Endometrium (tissue), 2 donors: ENCODE data around the gene CRTC1.

Experiments
- FAIRE-seq: peaks from 2 replicates; lab custom pipeline; 2012; peaks lifted over from hg19 to GRCh38; lab: Jason Lieb, UNC
- donor health status: control.
- donor health status: control.

Gene CRTC1

DNA sequence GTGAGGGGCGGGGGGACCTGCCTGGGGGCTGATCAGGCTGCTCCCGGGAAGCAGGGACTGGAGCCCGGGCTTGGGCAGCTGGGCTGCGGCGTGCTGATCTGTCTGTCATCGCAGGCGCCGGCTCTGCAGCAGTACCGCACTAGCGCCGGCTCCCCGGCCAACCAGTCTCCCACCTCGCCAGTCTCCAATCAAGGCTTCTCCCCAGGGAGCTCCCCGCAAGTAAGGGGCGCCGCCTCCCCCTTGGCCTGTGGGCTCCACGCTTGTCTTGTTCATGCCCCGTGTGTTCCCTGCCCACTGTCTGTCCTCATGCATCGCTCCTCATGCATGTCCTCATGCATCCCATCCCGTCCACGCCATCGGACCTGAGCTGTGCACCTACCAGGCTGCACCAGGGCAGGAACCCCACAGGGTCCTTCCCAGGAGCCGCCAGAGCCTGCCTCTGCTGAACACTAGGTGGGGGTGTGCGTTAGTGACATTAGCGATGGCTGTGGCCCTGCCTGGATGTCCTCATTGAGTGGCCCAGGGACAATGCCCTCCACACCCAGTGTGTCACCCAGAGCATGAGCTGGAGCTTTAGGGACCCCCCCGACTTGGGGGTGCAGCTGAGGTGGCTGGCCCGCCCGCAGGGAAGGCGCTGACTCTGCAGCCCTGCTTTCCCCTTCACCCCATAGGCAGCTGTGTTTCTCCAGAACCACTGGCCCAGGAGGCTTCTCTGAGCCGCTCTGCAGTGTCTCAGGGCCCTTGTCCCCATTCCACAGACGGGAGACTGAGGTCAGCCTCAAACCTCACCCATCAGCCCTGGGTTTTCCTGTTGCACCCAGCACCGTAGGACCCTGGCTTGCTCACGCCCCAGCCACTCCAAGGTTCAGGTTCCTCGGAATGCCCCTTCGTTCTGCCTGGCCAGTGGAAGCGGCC, 88.1 kb downstream of the CRTC1 start:
- FAIRE-seq: no peak

GRCh38 chr19:18772620-18773587, 89.4 kb downstream of the CRTC1 start:
- no peak for FAIRE-seq

GRCh38 chr19:18773682-18774081, 90.2 kb downstream of the CRTC1 start:
- no peak for FAIRE-seq

DNA sequence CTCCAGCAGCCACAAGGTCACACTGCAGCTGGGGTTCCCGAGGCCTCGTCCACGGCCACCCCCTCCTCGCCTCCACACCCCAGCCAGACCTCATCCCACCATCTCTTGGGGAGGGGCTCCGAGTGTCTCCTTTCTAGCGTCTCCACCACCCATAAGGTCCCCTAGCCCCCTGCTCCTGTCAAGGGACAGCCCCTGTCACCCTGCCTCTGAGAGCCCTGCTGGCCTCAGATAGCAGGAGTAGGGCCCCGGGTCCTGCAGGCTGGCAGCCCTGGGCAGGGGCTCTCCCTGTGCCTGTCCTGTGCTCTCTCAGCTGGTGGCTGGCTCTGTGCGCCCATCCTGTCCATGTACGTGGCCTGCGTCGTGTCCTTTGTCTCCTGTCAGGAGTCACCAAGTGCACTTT, 90.6 kb downstream of the CRTC1 start:
- no peak for FAIRE-seq

DNA sequence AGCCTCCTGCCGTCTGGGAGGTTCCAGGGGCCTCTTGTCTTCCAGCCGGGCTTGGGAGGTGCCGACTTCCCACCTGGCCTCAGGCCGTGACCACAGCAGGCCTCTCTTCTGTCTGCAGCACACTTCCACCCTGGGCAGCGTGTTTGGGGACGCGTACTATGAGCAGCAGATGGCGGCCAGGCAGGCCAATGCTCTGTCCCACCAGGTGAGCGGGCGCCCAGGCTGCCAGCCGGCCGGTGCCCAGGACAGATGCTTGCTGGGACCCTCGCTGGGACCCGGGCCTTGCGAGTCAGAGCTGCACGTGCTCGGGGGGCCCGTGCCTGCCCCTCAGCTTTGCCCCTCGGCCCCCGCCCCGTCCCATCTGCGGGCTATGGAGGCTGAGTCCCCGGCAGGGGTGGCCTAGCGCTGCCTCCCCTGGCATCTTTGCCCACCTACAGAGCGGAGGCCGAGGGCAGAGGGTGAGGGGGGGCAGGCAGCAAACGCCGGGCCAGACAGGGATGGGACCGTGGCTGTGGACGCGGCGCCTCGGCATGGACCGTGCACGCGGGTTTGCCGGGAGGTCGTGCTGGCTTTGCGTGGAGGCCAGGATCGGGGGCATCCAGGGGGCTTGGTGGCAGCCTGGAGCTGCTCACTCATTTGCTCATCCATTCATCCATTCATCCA, 91.4 kb downstream of the CRTC1 start:
- FAIRE-seq: no peak

DNA sequence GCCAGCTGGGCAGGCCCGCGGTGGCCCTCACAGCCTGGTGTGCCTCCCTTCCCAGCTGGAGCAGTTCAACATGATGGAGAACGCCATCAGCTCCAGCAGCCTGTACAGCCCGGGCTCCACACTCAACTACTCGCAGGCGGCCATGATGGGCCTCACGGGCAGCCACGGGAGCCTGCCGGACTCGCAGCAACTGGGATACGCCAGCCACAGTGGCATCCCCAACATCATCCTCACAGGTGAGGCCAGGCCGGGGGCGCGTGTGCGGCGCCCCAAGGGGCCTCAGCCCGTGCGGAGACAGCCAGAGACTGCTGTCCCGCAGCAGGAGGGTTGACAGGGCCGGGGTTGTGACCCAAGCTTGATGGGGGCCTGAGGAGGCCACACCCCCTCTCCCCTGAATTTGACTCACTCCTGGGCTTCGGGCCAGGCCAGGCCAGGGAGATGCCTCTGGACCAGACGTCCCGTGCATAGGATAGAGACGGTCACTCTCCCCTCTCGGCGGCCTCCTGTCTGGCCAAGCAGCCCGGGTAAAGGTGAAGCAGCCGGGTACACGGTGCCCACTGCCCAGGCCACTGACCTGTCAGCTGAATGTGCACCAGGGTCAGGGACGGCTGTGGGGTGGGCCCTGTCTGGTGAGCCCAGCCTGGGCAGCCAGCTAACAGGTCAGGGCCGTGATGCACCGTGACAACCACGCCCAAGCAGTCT, 92.3 kb downstream of the CRTC1 start:
- FAIRE-seq: no peak

DNA sequence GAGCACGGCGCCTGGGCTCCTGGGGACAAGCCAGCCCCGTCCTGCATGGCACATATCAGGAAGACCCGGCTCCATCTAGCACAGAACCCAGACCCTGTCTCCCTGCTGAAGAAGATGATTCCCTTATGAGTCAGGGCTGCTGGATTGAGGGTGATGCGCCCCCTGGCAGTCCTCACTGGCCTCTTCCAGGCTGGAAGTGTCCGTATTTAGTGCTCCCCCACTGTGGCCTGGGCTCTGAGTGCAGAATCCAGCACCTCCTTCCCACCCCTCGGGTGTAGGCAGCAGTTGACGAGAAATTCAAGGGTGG, 92.8 kb downstream of the CRTC1 start:
- no peak for FAIRE-seq

- FAIRE-seq: no peak
Measured at GRCh38 chr19:18776736-18777135, 93.3 kb downstream of the CRTC1 start.

- no peak for FAIRE-seq
Measured at GRCh38 chr19:18777301-18778075, 94.0 kb downstream of the CRTC1 start.

GRCh38 chr19:18778076-18778389, 94.6 kb downstream of the CRTC1 start:
- no peak for FAIRE-seq

- FAIRE-seq: no peak
Measured at GRCh38 chr19:18778826-18779495, 95.5 kb downstream of the CRTC1 start.

DNA sequence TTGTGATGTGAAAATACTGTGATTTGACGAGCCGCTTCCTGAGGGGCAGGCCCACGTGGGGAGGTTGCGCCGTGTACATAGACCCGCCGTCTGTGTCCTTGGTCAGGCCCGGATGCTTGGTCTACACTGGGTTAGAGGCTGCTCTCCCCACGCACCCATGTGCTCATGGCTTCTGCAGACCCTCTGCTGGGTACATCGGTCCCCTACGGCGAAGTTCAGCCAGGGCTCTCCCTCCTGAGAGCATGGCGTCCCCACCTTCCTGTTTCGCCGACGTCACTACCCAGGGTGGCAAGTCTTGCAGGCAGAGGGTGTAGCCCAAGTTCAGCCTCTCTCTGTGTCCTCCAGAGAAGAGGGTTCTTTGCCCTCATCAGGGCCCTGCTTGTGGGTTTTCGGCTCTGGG, 96.6 kb downstream of the CRTC1 start:
- FAIRE-seq: no peak

DNA sequence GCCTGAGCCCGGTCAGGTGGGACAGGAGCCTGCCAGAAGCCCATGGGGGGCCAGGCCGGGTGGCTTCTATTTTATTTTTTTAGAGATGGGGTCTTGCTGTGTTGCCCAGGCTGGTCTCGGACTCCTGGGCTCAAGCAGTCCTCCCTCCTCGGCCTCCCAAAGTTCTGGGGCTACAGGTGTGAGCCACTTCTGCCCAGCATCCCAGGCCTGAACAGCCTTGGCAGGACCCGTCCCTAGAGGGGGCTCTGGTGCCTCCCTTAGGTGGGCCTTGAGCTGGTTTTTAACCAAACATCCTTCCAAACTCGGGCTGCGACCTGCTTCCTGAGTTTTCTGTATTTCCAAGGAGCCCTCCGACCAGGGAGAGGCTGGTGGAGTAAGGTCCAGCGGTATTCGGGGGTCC, 97.2 kb downstream of the CRTC1 start:
- no peak for FAIRE-seq

DNA sequence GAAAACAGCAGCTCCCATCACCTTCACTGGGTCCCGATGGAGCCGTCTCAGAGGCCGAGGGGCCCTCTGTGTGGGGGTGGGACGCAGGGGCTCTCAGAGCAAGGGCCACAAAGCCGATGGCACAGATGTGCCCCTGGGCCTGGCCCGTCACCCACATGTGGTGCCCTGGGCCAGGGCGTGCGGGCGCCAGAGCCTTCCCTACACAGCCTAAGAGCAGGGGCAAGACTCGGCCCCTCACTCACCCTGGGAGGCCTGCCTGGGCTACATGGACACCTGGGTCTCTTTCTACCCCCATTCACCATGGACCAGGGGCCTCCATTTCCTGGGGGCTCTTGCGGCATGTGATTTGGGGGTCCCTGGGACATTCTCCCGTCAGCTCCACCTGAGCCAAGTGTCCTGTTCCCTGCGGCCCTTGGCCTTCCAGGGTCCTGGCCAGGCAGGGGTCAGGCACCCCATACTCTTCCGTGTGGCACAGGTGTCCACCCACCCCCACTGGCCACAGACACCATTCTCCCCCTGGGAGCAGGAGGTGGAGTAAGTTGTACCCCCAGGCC, 97.6 kb downstream of the CRTC1 start:
- no peak for FAIRE-seq

GRCh38 chr19:18781885-18782527, 98.5 kb downstream of the CRTC1 start:
- no peak for FAIRE-seq

GRCh38 chr19:18782559-18783225, 99.2 kb downstream of the CRTC1 start:
- FAIRE-seq: no peak

GRCh38 chr19:18783958-18784785, 100.7 kb downstream of the CRTC1 start:
- no peak for FAIRE-seq

DNA sequence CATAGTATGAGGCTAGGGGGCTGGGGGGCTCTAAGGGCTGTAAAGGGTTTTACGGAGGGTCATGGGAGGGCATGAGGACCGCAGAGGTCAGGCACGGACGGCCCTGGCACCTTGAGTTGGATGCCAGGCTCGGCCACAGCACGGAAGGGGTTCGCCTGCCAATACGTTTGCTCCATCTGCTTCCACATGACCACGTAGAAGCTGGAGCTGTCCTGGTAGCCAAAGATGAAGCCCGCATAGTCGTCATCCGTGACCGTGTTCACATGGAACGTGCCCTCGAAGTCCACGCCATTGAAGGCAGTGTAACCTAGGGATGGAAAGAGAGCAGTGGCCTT, 101.3 kb downstream of the CRTC1 start:
- FAIRE-seq: no peak
